CD8-positive, alpha-beta memory T cell (primary cell): ENCODE results near the gene ANKRD33. TPM values are rescaled to one million over a fixed set of nuclear protein-coding genes. Genes with fewer than 3 reads are reported as not detected.

Experiments used
- CTCF ChIA-PET: fragments of 350-600 bp; sonication (Branson Sonifier 250); formaldehyde crosslinking; loops from one replicate; lab custom pipeline; 2021; ENCODE audit warnings: antibody characterized with exemption; lab: Charles Lee
- POLR2A ChIA-PET: fragments of 350-600 bp; sonication (Branson Sonifier 250); formaldehyde crosslinking; loops from one replicate; lab custom pipeline; 2021; ENCODE audit warnings: antibody characterized with exemption; lab: Charles Lee
- DNase-seq, 5 donors: peaks; one replicate each; pipeline versions ENCODE4 v3.0.0 to v3.0.0-alpha.2; 2020 to 2022; ENCODE audit warnings: mixed read lengths in 1 of 5
- H3K27ac ChIP-seq: one replicate; pipeline ENCODE4 v1.7.0; 2013; ENCODE audit warnings: low read depth, mild to moderate bottlenecking, low read length, moderate library complexity
- H3K27me3 ChIP-seq: 2 replicates; pipeline ENCODE4 v1.7.0; 2013; ENCODE audit warnings: low read length, mild to moderate bottlenecking; ENCODE audit not compliant: insufficient read depth, poor library complexity, severe bottlenecking
- H3K36me3 ChIP-seq: 2 replicates; pipeline ENCODE4 v1.7.0; 2013; ENCODE audit warnings: mild to moderate bottlenecking, low read length, moderate library complexity; ENCODE audit not compliant: insufficient read depth
- H3K4me1 ChIP-seq: 2 replicates; pipeline ENCODE4 v1.7.0; 2013; ENCODE audit warnings: mild to moderate bottlenecking, low read length, moderate library complexity; ENCODE audit not compliant: insufficient read depth
- H3K4me3 ChIP-seq: 2 replicates; pipeline ENCODE4 v1.7.0; 2013; ENCODE audit warnings: mild to moderate bottlenecking, low read length
- H3K9me3 ChIP-seq: 2 replicates; pipeline ENCODE4 v1.7.0; 2013; ENCODE audit warnings: mild to moderate bottlenecking, low read length
- H3K27ac Mint-ChIP-seq, 8 donors: one replicate each; pipeline ENCODE4 v1.8.0; 2020 to 2021; ENCODE audit warnings: mixed read lengths in 8 of 8, mild to moderate bottlenecking in 6 of 8, inconsistent platforms in 3 of 8, moderate library complexity in 3 of 8
- H3K27me3 Mint-ChIP-seq, 2 donors: one replicate each; pipeline ENCODE4 v1.8.0; 2020 to 2021; ENCODE audit warnings: mixed read lengths in 2 of 2, mild to moderate bottlenecking in 1 of 2, moderate library complexity in 1 of 2
- H3K36me3 Mint-ChIP-seq, 3 donors: one replicate each; pipeline ENCODE4 v1.8.0; 2020 to 2021; ENCODE audit warnings: mixed read lengths in 3 of 3, inconsistent platforms in 1 of 3, mild to moderate bottlenecking in 1 of 3
- H3K4me1 Mint-ChIP-seq, 3 donors: one replicate each; pipeline ENCODE4 v1.8.0; 2020 to 2021; ENCODE audit warnings: mixed read lengths in 3 of 3, inconsistent platforms in 1 of 3, mild to moderate bottlenecking in 1 of 3
- H3K4me3 Mint-ChIP-seq, 7 donors: one replicate each; pipeline ENCODE4 v1.8.0; 2020 to 2021; ENCODE audit warnings: mixed read lengths in 7 of 7, mild to moderate bottlenecking in 6 of 7, moderate library complexity in 4 of 7, inconsistent platforms in 2 of 7
- H3K9me3 Mint-ChIP-seq, 5 donors: one replicate each; pipeline ENCODE4 v1.8.0; 2020 to 2022; ENCODE audit warnings: mixed read lengths in 5 of 5, mild to moderate bottlenecking in 3 of 5, moderate library complexity in 2 of 5, inconsistent platforms in 1 of 5
- polyA plus RNA-seq: library from polyadenylated mRNA; unstranded; fragments of 300-500 nt; fragmentation: Illumina TruSeq; gene quantifications from one replicate; pipeline ENCODE4 v1.2.3, GENCODE V29; 2021
- total RNA-seq, 2 experiments: library from RNA; stranded (reverse); gene quantifications; one replicate each; pipeline ENCODE4 v1.2.3, GENCODE V29; 2021

The ANKRD33 gene
- total and polyA plus RNA-seq, 3 experiments from 2014 or later = not detected

DNA sequence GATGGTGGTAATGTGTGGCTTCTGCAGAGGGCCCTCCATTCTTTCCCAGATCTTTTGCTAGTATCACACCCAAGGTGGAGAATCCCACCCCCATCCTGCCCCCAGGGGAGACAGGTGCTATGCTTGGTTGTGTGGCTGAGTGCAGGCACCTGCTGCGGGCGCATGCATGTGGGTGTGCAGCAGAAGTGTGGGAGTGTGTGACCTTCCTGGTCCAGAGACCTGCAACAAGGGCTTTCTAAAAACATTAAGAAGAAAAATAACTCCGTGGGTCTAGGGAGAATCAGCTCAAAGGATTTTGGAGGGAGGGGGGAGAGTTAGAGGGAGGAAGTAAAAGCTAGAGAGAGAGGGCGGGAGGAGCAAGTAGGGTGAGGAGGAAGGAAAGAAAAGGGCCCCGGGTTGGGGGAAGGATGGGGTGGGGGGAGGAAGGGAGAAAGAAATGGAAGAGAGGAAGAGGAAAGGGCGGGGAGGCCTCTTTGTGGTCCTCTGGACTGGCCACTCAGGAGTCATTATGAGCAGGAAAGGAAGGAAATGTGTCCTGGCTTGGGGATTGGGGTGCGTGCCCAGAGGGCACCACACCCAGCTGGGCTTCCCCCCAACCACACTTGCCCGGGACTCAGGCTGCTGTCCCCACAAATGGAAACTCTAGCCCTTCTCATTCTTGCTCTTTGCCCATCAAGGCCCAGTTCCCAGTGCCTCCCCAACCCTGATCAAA is 36.3 kb upstream of the ANKRD33 start:
- H3K27me3 Mint-ChIP-seq = peaks cover 17 to 42% of the 10 kb centered on the region in 2 donors
- no peaks in the 10 kb centered on the region for H3K36me3 Mint-ChIP-seq
- peaks cover 0 to 19% (median 8%) of the 10 kb centered on the region in 3 donors for H3K4me1 Mint-ChIP-seq
- DNase-seq = no peak
- H3K36me3 ChIP-seq = no peaks in the 10 kb centered on the region
- no peak overlapping the region for H3K4me3 ChIP-seq
- ChIA-PET CTCF (interaction anchor here (1.4 kb wide), 1 partner anchor 32 kb away, joined by 3 read pairs; no protein-coding TSS in a partner anchor), POLR2A (no interaction called here)
- no peak overlapping the region for H3K27ac ChIP-seq
- peaks cover 2% of the 10 kb centered on the region for H3K27me3 ChIP-seq
- peak overlapping the region in 2 of 8 donors; percentile 19 to 22 for H3K27ac Mint-ChIP-seq
- no peaks in the 10 kb centered on the region for H3K9me3 ChIP-seq
- H3K4me1 ChIP-seq = peaks cover 1% of the 10 kb centered on the region
- H3K9me3 Mint-ChIP-seq = no peaks in the 10 kb centered on the region
- H3K4me3 Mint-ChIP-seq = no peak overlapping the region

DNA sequence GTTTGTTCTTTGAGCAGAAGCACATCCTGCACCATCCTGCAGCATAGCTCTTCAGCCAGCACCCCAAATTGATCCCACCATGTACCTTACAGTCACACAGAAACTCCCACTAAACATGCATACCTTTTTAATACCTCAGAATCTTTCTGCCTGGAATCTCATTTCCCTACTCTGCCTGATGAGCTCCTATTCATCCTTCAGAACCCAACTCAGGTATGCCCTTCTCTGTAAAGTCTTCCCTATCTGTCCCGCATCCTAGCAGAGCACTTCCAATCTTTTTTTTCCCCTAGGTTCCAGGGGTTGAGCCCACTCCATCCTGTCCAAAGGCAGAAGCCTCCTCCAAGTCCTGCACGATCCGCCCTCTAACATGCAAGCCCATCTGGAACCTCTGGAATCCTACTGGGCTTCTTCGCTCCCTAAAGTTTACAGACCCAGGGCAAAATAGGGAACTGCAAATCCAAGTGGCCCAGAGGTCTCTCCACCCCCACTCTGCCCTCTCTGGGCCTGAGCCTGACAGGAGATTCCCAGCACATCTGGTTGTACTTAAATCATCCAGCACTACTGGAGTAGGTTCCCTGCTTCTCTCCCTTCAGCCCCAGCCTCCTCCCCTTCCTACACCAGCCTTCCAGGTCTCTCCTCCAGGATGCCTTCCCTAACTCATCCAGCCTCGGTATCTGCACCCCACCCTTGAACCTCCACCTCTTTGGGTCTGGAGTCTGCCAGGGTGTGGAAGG is 35.3 kb upstream of the ANKRD33 start:
- H3K27ac Mint-ChIP-seq = no peak overlapping the region

DNA sequence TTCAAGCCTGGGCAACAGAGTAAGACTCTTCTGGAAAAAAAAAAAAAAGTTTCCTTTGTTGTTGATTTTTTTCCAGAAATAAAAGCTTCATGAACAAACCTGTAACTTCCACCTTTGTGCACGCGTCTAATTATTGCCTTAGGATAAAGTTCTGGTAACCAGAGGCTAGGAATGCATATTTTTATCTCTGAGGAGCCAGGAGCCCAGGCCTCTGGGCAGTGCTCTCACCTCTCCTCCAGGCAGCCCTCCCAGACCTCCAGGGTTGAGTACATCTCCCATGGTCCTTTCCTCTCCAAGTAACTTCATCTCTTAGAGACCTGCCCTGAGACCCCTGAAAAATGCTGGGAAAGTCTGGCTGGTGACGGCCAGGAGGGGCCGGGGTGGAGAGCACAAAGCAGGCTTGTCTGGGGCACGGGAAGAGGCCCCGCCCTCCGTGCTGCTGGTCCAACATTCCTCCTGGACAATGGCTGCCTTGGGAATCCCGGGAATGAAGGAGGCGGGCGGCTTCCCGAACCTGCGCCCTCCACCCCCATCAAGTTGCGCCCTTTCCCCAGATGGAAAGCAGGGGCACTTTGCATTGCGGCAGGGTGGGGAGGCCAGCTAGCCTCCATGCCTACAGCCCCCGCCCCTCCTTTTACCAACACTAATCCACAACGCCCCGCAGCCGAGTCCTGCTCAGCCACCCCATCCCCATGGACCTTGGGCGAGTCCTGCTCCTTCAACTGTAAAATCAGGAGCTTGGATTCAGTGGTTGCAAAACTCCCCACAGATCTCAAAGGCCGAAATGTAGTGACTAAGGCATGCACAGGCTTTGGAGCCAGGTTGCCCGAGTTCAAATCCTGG is 32.1 kb upstream of the ANKRD33 start:
- Mint-ChIP-seq H3K4me3 (no peak overlapping the region), H3K27me3 (peaks cover 17 to 42% of the 10 kb centered on the region in 2 donors), H3K27ac (no peak overlapping the region), H3K9me3 (no peaks in the 10 kb centered on the region), H3K4me1 (peaks cover 0 to 7% (median 3%) of the 10 kb centered on the region in 3 donors), H3K36me3 (no peaks in the 10 kb centered on the region)
- no peak overlapping the region for H3K27ac ChIP-seq
- H3K4me1 ChIP-seq = no peaks in the 10 kb centered on the region
- POLR2A ChIA-PET = no interaction called here
- no peak for DNase-seq
- no peaks in the 10 kb centered on the region for H3K27me3 ChIP-seq
- no peak overlapping the region for H3K4me3 ChIP-seq
- no peaks in the 10 kb centered on the region for H3K9me3 ChIP-seq
- CTCF ChIA-PET = no interaction called here
- H3K36me3 ChIP-seq = no peaks in the 10 kb centered on the region

More for the DNA sequence above, 35.3 kb upstream of the ANKRD33 start:
- H3K9me3 Mint-ChIP-seq = no peaks in the 10 kb centered on the region
- peaks cover 17 to 43% of the 10 kb centered on the region in 2 donors for H3K27me3 Mint-ChIP-seq
- no peak overlapping the region for H3K4me3 Mint-ChIP-seq
- H3K36me3 ChIP-seq = no peaks in the 10 kb centered on the region
- H3K27ac ChIP-seq = no peak overlapping the region
- no peak for DNase-seq
- H3K36me3 Mint-ChIP-seq = no peaks in the 10 kb centered on the region
- H3K27me3 ChIP-seq = no peaks in the 10 kb centered on the region
- POLR2A ChIA-PET = no interaction called here
- CTCF ChIA-PET = interaction anchor here (1.4 kb wide), 1 partner anchor 33 kb away, joined by 3 read pairs; no protein-coding TSS in a partner anchor
- H3K4me1 Mint-ChIP-seq = peaks cover 0 to 11% (median 6%) of the 10 kb centered on the region in 3 donors
- H3K4me1 ChIP-seq = no peaks in the 10 kb centered on the region
- no peaks in the 10 kb centered on the region for H3K9me3 ChIP-seq
- H3K4me3 ChIP-seq = no peak overlapping the region

DNA sequence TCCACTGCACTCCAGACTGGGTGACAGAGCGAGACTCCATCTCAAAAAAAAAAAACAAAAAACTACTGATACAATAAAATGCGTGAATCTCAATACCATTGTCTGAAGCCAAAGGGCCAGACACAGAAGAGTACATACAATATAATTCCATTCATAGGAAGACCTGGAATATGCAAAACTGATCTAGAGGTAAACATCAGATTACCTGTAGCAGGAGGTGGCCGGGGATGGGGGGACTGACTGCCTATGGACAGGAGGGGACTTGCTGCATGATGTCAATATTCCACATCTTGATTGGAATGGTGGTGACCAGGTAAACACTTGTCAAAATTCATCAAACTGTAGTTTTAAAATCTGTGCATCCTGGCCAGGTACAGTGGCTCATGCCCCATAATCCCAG is 26.9 kb upstream of the ANKRD33 start:
- ChIA-PET CTCF (interaction anchor here (1.0 kb wide), 1 partner anchor 14 kb away, joined by 3 read pairs; no protein-coding TSS in a partner anchor), POLR2A (no interaction called here)
- no peak overlapping the region for H3K27ac ChIP-seq
- H3K36me3 Mint-ChIP-seq = no peaks in the 10 kb centered on the region
- DNase-seq = no peak
- peaks cover 26% of the 10 kb centered on the region for H3K27me3 ChIP-seq
- no peaks in the 10 kb centered on the region for H3K36me3 ChIP-seq
- H3K9me3 Mint-ChIP-seq = no peaks in the 10 kb centered on the region
- peaks cover 8% of the 10 kb centered on the region for H3K4me1 ChIP-seq
- H3K9me3 ChIP-seq = no peaks in the 10 kb centered on the region
- H3K27ac Mint-ChIP-seq = no peak overlapping the region
- peaks cover 2 to 15% (median 11%) of the 10 kb centered on the region in 3 donors for H3K4me1 Mint-ChIP-seq
- no peak overlapping the region for H3K4me3 ChIP-seq
- no peak overlapping the region for H3K4me3 Mint-ChIP-seq
- peaks cover 41 to 64% of the 10 kb centered on the region in 2 donors for H3K27me3 Mint-ChIP-seq

DNA sequence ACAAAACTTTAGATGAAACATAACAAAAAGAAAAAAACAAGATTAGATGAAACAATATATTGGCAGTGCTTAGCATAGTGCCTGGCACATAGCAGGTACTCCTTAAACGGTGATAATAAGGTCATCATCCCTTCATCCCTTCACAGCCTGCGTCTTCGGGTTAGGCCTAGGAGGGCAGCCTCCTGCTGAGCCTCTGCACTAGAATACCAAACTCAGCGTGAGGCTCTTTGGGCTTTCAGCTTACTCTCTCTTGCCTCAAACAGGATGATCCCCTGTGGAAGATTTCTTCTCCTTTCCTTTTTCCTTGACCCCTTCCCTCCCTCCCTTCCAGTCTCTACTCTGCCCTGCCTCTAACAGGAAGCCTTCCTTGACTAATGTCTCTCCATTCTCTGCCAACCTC is 25.0 kb upstream of the ANKRD33 start:
- Mint-ChIP-seq H3K27me3 (peaks cover 40 to 65% of the 10 kb centered on the region in 2 donors), H3K27ac (no peak overlapping the region), H3K4me3 (peak overlapping the region in 3 of 7 donors; percentile 9 to 64 (median 57)), H3K4me1 (peaks cover 2 to 15% (median 11%) of the 10 kb centered on the region in 3 donors), H3K9me3 (no peaks in the 10 kb centered on the region), H3K36me3 (no peaks in the 10 kb centered on the region)
- no peak for DNase-seq
- Histone ChIP-seq H3K4me3 (no peak overlapping the region), H3K9me3 (no peaks in the 10 kb centered on the region), H3K36me3 (no peaks in the 10 kb centered on the region), H3K27ac (no peak overlapping the region), H3K27me3 (peaks cover 34% of the 10 kb centered on the region), H3K4me1 (peaks cover 8% of the 10 kb centered on the region)
- ChIA-PET POLR2A (no interaction called here), CTCF (no interaction called here)

DNA sequence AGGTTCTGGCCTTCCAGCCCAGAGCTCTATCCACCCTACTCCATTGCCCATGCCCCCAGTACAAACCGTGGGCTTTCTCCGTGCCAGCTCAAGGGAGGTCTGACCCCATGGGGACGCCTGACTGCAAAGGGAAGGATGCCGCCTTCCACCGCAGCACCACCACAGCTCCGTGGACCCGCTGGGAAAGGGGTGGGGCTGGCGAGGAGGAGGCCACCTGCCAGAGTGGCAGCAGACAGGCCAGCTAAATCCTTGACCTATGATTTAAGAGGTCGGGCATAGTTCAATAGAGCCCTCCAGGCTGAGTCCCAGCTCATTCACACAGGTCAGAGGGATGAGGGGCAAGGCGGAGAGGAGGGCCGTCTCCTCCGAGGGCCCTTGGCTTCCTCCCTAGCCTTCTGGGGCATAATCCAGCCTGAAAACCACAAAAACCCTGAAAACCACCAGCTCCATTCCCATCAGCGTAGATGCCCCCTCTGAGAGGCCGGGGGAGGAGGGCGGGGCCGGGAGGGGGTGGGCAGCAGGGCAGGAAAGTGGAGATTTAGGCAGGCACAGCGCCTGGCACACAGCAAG is 24.5 kb upstream of the ANKRD33 start:
- Histone ChIP-seq H3K36me3 (no peaks in the 10 kb centered on the region), H3K9me3 (no peaks in the 10 kb centered on the region), H3K4me1 (peaks cover 8% of the 10 kb centered on the region), H3K27ac (no peak overlapping the region), H3K4me3 (no peak overlapping the region), H3K27me3 (peaks cover 39% of the 10 kb centered on the region)
- ChIA-PET POLR2A (no interaction called here), CTCF (no interaction called here)
- H3K27me3 Mint-ChIP-seq = peaks cover 45 to 70% of the 10 kb centered on the region in 2 donors
- peaks cover 2 to 20% (median 11%) of the 10 kb centered on the region in 3 donors for H3K4me1 Mint-ChIP-seq
- peak overlapping the region in 5 of 7 donors; percentile 44 to 75 (median 59) for H3K4me3 Mint-ChIP-seq
- no peaks in the 10 kb centered on the region for H3K9me3 Mint-ChIP-seq
- no peaks in the 10 kb centered on the region for H3K36me3 Mint-ChIP-seq
- peak in 1 of 5 donors; percentile 42 for DNase-seq
- H3K27ac Mint-ChIP-seq = no peak overlapping the region

DNA sequence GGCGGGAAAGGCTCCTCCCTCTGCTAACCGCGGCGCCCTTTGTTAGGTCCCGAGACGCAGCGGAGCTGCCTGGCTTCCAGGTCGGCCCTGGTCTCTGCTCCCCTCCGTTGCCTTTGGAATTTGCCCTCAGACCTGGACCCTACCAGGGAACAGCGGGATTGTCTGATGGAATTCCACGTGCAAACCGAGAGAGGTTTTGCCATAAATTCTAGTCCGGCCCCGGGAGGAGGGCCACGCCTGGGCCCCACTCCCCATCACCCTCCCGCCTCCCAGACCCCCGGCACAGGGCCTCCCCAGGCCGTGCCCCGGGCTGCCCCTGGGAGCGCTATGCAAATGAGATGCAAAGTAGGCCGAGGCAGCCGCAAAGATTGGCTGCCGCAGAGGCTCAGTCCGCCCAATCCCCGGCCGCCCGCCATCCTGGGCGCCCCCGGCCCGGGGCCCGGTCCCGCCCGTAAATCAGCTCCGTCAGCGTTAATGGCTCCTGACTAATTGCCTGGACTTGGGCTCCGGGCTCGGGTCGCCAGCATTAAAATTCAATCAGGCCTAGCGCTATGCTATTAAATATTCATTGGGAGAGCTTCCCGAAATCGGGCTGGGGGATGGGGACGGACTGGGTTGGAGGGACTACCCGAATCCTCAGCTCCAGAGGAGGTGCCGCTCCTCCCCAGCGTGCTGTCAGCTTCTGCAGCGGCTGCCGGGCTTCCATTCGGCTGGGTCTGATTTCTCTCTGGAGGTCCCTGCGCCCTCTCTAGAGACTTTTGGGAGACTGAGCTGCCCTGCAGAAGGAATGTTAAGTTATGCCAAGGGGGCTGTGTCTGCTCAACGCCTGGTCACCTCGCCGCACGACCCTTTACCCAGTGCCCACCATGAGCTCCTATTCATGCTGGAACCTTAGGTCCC is 23.7 kb upstream of the ANKRD33 start:
- Histone ChIP-seq H3K4me3 (peak overlapping the region; percentile 45), H3K4me1 (peaks cover 8% of the 10 kb centered on the region), H3K36me3 (no peaks in the 10 kb centered on the region), H3K27me3 (peaks cover 42% of the 10 kb centered on the region), H3K27ac (no peak overlapping the region), H3K9me3 (no peaks in the 10 kb centered on the region)
- POLR2A ChIA-PET = no interaction called here
- H3K4me3 Mint-ChIP-seq = peak overlapping the region in 5 of 7 donors; percentile 29 to 51 (median 31)
- peaks cover 2 to 26% (median 11%) of the 10 kb centered on the region in 3 donors for H3K4me1 Mint-ChIP-seq
- no peaks in the 10 kb centered on the region for H3K9me3 Mint-ChIP-seq
- peaks cover 45 to 75% of the 10 kb centered on the region in 2 donors for H3K27me3 Mint-ChIP-seq
- H3K27ac Mint-ChIP-seq = no peak overlapping the region
- CTCF ChIA-PET = interaction anchor here (0.8 to 1.5 kb wide), 2 partner anchors 11 to 14 kb away, joined by 3 to 4 read pairs; no protein-coding TSS in a partner anchor
- DNase-seq = peak in 2 of 5 donors; percentile 19 to 42
- H3K36me3 Mint-ChIP-seq = no peaks in the 10 kb centered on the region
